ENCODE measurements around the gene IL1RAPL1.

DNA sequence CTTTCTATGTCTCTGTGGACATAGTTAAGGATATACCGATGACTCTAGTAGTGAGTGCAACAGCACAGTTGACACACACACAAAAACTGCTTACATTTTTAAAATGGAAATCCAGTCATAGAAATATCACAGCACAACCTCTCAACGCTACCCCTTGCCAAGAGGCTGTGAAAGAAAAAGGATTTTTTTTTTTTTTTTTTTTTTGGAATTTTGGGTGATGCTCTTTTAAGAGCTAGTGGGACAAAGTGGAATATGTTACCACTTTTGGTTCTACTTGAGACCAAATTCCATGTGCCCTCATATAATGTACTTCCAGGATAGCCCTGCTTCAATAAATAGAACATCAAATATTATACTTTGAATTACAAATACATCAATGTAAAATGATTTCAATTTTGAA is 1247.1 kb downstream of the IL1RAPL1 start:
- TF ChIP-seq, protein P1, sequence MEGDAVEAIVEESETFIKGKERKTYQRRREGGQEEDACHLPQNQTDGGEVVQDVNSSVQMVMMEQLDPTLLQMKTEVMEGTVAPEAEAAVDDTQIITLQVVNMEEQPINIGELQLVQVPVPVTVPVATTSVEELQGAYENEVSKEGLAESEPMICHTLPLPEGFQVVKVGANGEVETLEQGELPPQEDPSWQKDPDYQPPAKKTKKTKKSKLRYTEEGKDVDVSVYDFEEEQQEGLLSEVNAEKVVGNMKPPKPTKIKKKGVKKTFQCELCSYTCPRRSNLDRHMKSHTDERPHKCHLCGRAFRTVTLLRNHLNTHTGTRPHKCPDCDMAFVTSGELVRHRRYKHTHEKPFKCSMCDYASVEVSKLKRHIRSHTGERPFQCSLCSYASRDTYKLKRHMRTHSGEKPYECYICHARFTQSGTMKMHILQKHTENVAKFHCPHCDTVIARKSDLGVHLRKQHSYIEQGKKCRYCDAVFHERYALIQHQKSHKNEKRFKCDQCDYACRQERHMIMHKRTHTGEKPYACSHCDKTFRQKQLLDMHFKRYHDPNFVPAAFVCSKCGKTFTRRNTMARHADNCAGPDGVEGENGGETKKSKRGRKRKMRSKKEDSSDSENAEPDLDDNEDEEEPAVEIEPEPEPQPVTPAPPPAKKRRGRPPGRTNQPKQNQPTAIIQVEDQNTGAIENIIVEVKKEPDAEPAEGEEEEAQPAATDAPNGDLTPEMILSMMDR (conservative IDR thresholded peaks at IDR 0.05; ENCODE audit: low read length), result no peak
- no peak for TF ChIP-seq EZH2phosphoT487 (IDR thresholded peaks at IDR 0.05; ENCODE audit: borderline replicate concordance)
